IPS-18c (cell line): ENCODE data around the gene KCTD4.
"Not testable (repeated sequence)": the region's sequence is repeated elsewhere in the genome, so short reads cannot be mapped to it uniquely, and the experiment has no call there.

ENCODE experiments used
- H3K4me3 ChIP-seq: 2 replicates; pipeline ENCODE4 v1.7.0; 2013; ENCODE audit warnings: low read depth, mild to moderate bottlenecking, low read length, moderate library complexity; ENCODE audit not compliant: insufficient read depth
- H3K9me3 ChIP-seq: one replicate; pipeline ENCODE4 v1.6.1; 2013; ENCODE audit warnings: mild to moderate bottlenecking, low read length, moderate library complexity; ENCODE audit not compliant: control insufficient read depth, insufficient read depth

KCTD4 gene

GRCh38 chr13:45189511-45189910, 11.3 kb downstream of the KCTD4 start:
- not testable (repeated sequence) for H3K9me3 ChIP-seq, H3K4me3 ChIP-seq

GRCh38 chr13:45189077-45189476, 11.8 kb downstream of the KCTD4 start:
- H3K9me3 ChIP-seq, H3K4me3 ChIP-seq: not testable (repeated sequence)

GRCh38 chr13:45185286-45185685, 15.6 kb downstream of the KCTD4 start:
- H3K4me3 ChIP-seq: no peak overlapping the region
- H3K9me3 ChIP-seq: no peaks in the 10 kb centered on the region

GRCh38 chr13:45184693-45185092, 16.2 kb downstream of the KCTD4 start:
- Histone ChIP-seq H3K9me3 (no peaks in the 10 kb centered on the region), H3K4me3 (no peak overlapping the region)

- Histone ChIP-seq H3K9me3 (no peaks in the 10 kb centered on the region), H3K4me3 (no peak overlapping the region)
These were observed 19.9 kb downstream of the KCTD4 start for GRCh38 chr13:45180713-45181601.

GRCh38 chr13:45180303-45180702, 20.5 kb downstream of the KCTD4 start:
- Histone ChIP-seq H3K4me3 (no peak overlapping the region), H3K9me3 (no peaks in the 10 kb centered on the region)

- Histone ChIP-seq H3K4me3 (no peak overlapping the region), H3K9me3 (no peaks in the 10 kb centered on the region)
These were observed 21.4 kb downstream of the KCTD4 start for GRCh38 chr13:45179428-45179827.

GRCh38 chr13:45178349-45179162, 22.3 kb downstream of the KCTD4 start:
- no peak overlapping the region for H3K4me3 ChIP-seq
- no peaks in the 10 kb centered on the region for H3K9me3 ChIP-seq

- Histone ChIP-seq H3K4me3 (no peak overlapping the region), H3K9me3 (no peaks in the 10 kb centered on the region)
These were observed 26.4 kb downstream of the KCTD4 start for GRCh38 chr13:45174478-45174877.

GRCh38 chr13:45168555-45168930, 32.3 kb downstream of the KCTD4 start:
- H3K9me3 ChIP-seq: no peaks in the 10 kb centered on the region
- no peak overlapping the region for H3K4me3 ChIP-seq

GRCh38 chr13:45167611-45168554, 33.0 kb downstream of the KCTD4 start:
- Histone ChIP-seq H3K9me3 (no peaks in the 10 kb centered on the region), H3K4me3 (no peak overlapping the region)

GRCh38 chr13:45166858-45167257, 34.0 kb downstream of the KCTD4 start:
- H3K9me3 ChIP-seq: no peaks in the 10 kb centered on the region
- H3K4me3 ChIP-seq: no peak overlapping the region

GRCh38 chr13:45162821-45163220, 38.0 kb downstream of the KCTD4 start:
- no peaks in the 10 kb centered on the region for H3K9me3 ChIP-seq
- H3K4me3 ChIP-seq: no peak overlapping the region

- no peaks in the 10 kb centered on the region for H3K9me3 ChIP-seq
- no peak overlapping the region for H3K4me3 ChIP-seq
These were observed 38.7 kb downstream of the KCTD4 start for GRCh38 chr13:45162194-45162593.

- Histone ChIP-seq H3K9me3 (no peaks in the 10 kb centered on the region), H3K4me3 (no peak overlapping the region)
These were observed 44.1 kb downstream of the KCTD4 start for GRCh38 chr13:45156565-45157361.

- Histone ChIP-seq H3K9me3 (no peaks in the 10 kb centered on the region), H3K4me3 (no peak overlapping the region)
These were observed 50.9 kb downstream of the KCTD4 start for GRCh38 chr13:45149964-45150363.
